C4-2B (cell line): Measurements from ENCODE around the gene SPACA4.

Experiments used
- H3K27ac ChIP-seq: fragments of 450-650 bp; 2 replicates; pipeline ENCODE4 v1.5.1; 2017
- CTCF ChIP-seq: fragments of 450-650 bp; conservative IDR thresholded peaks from 2 replicates; pipeline ENCODE4 v1.5.1; 2017; ENCODE audit warnings: mild to moderate bottlenecking
- ZFX ChIP-seq: fragments of 450-650 bp; IDR thresholded peaks from 2 replicates; pipeline ENCODE4 v1.6.1; 2017

SPACA4 gene

GRCh38 chr19:48636859-48637448 is 30.4 kb downstream of the SPACA4 start, which contains the start of gene DBP:
TSS of gene DBP (minus strand) at chr19:48637379. CDS start at chr19:48636994, 385 bp downstream.
- H3K27ac ChIP-seq: peak within 1 kb of the TSS; percentile 92
- TF ChIP-seq CTCF (no peak), ZFX (no peak)

- TF ChIP-seq CTCF: no peak
- no peak for TF ChIP-seq ZFX
- peak overlapping the region; percentile 92 for H3K27ac ChIP-seq
These were observed 31.0 kb downstream of the SPACA4 start for GRCh38 chr19:48637449-48637947.

- TF ChIP-seq CTCF: no peak; the same call in 1 of the 2 replicates
- TF ChIP-seq ZFX: no peak
- peak overlapping the region; percentile 92 for H3K27ac ChIP-seq
These were observed 31.6 kb downstream of the SPACA4 start for GRCh38 chr19:48637948-48638830.

- TF ChIP-seq ZFX (no peak), CTCF (no peak)
- H3K27ac ChIP-seq: peak overlapping the region; percentile 92
These were observed 32.4 kb downstream of the SPACA4 start for GRCh38 chr19:48638831-48639381.

GRCh38 chr19:48639483-48640375 is 33.2 kb downstream of the SPACA4 start:
- no peak for TF ChIP-seq CTCF
- no peak for TF ChIP-seq ZFX
- no peak overlapping the region for H3K27ac ChIP-seq

- TF ChIP-seq CTCF (no peak), ZFX (no peak)
- no peak overlapping the region for H3K27ac ChIP-seq
These were observed 35.3 kb downstream of the SPACA4 start for GRCh38 chr19:48641850-48642249.
